Right atrium auricular region (tissue), 2 donors: ENCODE data around the gene MRNIP. TPM values are rescaled to one million over a fixed set of nuclear protein-coding genes. Genes with fewer than 3 reads are reported as not detected.

Experiments
- DNase-seq: peaks from one replicate; pipeline ENCODE4 v3.0.0-alpha.2; 2019; ENCODE audit warnings: low spot score
- H3K27ac ChIP-seq, 2 donors: fragments of 200-600 bp; sonication (generic); 1 replicate in 1 of 2; 2 replicates in 1 of 2; pipeline ENCODE4 v1.5.1; 2016 to 2019
- H3K27me3 ChIP-seq, 2 donors: fragments of 200-600 bp; sonication (generic); one replicate each; pipeline versions ENCODE4 v1.5.1 to v1.6.0; 2017 to 2019
- H3K36me3 ChIP-seq: fragments of 200-600 bp; sonication (generic); one replicate; pipeline ENCODE4 v1.5.1; 2016
- H3K4me1 ChIP-seq, 2 donors: fragments of 200-600 bp; sonication (generic); one replicate each; pipeline versions ENCODE4 v1.5.1 to v1.6.0; 2017 to 2019
- H3K4me3 ChIP-seq, 2 donors: fragments of 200-600 bp; sonication (generic); 1 replicate in 1 of 2; 2 replicates in 1 of 2; pipeline ENCODE4 v1.5.1; 2017 to 2019; ENCODE audit warnings: mild to moderate bottlenecking in 1 of 2, moderate library complexity in 1 of 2
- H3K9me3 ChIP-seq, 2 donors: fragments of 200-600 bp; sonication (generic); one replicate each; pipeline ENCODE4 v1.5.1; 2019
- total RNA-seq, 2 donors: library from RNA; depleted of rRNA; stranded (reverse); fragments of >200 nt; gene quantifications; one replicate each; pipeline ENCODE4 v1.1.0, GENCODE V29; 2016
- TF ChIP-seq, protein P1 (sequence below), 2 donors: fragments of 200-600 bp; sonication (generic); IDR thresholded peaks; one replicate each; pipeline ENCODE4 v1.5.1; 2019; ENCODE audit warnings: antibody characterized with exemption in 2 of 2

The MRNIP gene
- total RNA-seq, 2 donors from 2014 or later: 12.5 to 20.3 TPM

DNA sequence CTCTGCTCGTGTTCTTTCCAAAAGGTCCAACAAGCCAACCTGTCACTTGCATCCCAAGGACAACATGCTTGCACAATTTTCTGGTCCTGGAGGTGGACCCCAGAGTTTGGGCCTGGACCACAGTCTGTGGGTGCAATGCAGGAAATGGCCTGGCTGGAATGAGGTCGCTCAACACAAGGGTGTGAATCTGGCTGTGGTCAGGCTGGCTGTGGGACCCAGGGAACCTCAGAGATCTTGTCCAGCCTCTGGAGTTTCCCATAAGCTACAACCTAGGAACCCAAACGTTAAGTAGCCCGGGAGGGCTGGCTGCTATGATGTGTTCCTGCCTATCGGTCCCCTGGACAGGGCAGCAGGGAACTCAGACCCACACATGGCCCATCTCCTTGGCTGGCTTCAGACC is 33.6 kb upstream of the MRNIP start:
- TF ChIP-seq, protein P1, sequence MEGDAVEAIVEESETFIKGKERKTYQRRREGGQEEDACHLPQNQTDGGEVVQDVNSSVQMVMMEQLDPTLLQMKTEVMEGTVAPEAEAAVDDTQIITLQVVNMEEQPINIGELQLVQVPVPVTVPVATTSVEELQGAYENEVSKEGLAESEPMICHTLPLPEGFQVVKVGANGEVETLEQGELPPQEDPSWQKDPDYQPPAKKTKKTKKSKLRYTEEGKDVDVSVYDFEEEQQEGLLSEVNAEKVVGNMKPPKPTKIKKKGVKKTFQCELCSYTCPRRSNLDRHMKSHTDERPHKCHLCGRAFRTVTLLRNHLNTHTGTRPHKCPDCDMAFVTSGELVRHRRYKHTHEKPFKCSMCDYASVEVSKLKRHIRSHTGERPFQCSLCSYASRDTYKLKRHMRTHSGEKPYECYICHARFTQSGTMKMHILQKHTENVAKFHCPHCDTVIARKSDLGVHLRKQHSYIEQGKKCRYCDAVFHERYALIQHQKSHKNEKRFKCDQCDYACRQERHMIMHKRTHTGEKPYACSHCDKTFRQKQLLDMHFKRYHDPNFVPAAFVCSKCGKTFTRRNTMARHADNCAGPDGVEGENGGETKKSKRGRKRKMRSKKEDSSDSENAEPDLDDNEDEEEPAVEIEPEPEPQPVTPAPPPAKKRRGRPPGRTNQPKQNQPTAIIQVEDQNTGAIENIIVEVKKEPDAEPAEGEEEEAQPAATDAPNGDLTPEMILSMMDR (IDR thresholded peaks at IDR 0.05): no peak
- no peaks in the 10 kb centered on the region for H3K9me3 ChIP-seq
- no peaks in the 10 kb centered on the region for H3K4me1 ChIP-seq
- H3K27me3 ChIP-seq: no peaks in the 10 kb centered on the region
- H3K27ac ChIP-seq: no peak overlapping the region
- DNase-seq: no peak
- no peak overlapping the region for H3K4me3 ChIP-seq
- H3K36me3 ChIP-seq: peaks cover 70% of the 10 kb centered on the region

DNA sequence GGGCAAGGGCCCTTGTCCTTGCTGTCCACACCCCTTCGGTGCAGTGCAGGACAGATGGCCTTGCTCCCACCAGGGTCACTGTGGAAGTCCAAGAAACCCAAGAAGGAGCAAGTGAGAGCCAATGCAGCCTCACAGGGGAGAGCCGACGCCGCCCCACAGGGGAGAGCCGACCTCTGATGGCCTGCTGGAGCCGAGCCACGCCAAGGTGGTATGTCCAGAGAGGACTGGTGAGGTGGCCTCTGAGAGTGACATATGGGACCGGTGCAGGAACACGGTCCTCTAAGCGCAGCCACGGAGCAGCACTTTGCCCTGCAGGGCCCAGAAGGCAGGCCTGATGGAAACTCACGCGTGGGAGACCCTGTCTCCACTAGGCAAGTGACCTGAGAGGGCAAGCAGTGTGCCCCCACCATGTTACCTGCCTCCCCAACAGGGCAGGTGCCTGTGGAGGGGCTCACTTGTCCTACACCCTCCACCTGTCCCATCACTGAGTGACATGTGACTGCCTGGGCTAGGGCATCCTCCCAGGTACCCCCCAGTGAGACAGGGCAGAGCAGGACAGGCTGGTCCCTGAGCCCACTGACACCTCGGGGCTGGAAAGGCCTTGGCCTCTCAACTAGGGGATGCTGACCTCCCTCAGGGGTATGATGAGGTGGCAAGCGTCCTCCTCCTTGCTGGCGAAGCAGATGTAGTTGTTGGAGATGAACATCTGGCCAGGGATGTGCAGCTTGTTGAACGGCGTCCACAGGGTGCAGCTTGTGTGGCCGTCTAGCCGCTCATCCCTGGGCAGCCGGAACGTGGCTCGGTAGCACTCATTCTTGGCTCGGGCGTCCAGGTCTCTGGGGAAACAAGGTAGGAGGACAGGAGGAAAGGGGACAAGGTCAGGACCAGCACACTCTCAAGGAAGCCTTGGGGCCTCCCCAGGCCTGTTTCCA is 32.4 kb upstream of the MRNIP start:
- H3K9me3 ChIP-seq: no peaks in the 10 kb centered on the region
- peaks cover 73% of the 10 kb centered on the region for H3K36me3 ChIP-seq
- no peaks in the 10 kb centered on the region for H3K4me1 ChIP-seq
- H3K27me3 ChIP-seq: no peaks in the 10 kb centered on the region
- H3K27ac ChIP-seq: no peak overlapping the region
- no peak overlapping the region for H3K4me3 ChIP-seq
- no peak for DNase-seq
- TF ChIP-seq, protein P1 (IDR thresholded peaks at IDR 0.05): no peak

DNA sequence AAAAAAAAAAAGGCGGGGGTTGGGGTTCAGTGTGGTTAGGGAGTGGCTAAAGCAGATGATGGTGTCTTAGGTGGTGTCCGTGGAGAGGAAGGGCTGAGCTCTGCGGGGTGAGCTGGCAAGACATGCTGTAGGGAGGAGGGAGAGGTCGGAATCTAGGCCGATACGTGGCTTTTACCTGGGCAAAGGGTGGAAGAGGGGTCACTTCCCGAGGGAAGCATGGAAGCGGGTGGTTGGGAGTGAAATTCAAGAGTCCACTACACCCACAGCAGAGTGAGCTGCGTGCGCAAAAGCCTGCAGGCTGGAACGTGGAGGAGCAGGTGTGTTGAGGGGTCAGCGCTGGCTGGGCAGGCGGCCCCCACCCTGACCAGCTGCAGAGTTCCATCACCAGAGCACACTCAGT is 31.3 kb upstream of the MRNIP start:
- DNase-seq: no peak
- TF ChIP-seq, protein P1 (IDR thresholded peaks at IDR 0.05): no peak
- Histone ChIP-seq H3K27ac (no peak overlapping the region), H3K27me3 (no peaks in the 10 kb centered on the region), H3K9me3 (no peaks in the 10 kb centered on the region), H3K4me1 (no peaks in the 10 kb centered on the region), H3K4me3 (no peak overlapping the region), H3K36me3 (peaks cover 85% of the 10 kb centered on the region)

DNA sequence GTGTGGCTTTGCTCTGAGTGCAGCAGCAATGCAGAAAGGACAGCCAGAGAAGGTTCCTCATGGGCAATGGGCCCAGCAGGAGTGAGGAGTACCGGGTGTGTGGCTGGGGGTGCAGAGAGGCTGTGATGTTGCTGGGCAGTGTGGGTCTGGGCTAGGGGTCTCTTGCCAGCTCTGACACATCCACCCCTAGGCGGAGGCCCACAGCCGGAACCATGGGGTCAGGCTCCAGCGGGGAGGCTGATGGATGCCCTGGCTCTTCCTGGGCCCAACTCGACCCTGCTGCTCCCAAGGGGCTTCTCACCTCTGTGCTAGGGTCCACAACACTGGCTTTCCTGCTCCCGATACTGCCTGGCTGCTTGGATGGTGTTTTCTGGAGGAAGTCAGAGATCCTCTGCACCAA is 29.2 kb upstream of the MRNIP start:
- no peak overlapping the region for H3K4me3 ChIP-seq
- H3K4me1 ChIP-seq: no peaks in the 10 kb centered on the region
- H3K27ac ChIP-seq: no peak overlapping the region
- no peak for DNase-seq
- no peaks in the 10 kb centered on the region for H3K27me3 ChIP-seq
- TF ChIP-seq, protein P1 (IDR thresholded peaks at IDR 0.05): no peak
- H3K9me3 ChIP-seq: peaks cover 5 to 6% of the 10 kb centered on the region in 2 donors
- peaks cover 86% of the 10 kb centered on the region for H3K36me3 ChIP-seq

DNA sequence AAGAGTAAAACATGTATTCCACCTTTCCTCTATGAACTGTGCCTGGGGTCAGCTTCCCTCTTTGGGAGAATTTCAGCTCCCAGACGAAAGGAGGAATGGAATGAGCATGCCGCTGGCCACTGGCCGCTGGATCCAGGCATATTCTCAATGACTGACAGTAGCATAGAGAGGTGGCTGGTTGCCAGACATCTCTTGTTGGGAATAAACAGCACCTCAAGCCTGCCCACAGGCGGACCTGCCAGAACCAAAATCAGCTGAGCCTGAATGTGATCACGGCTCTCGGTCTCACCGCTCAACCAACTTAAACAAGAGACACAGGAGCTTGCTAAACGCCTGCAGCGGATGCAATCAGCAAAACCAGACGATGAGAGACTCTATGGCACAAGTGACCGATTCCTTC is 28.5 kb upstream of the MRNIP start:
- Histone ChIP-seq H3K4me3 (no peak overlapping the region), H3K4me1 (no peaks in the 10 kb centered on the region), H3K36me3 (peaks cover 80% of the 10 kb centered on the region), H3K9me3 (peaks cover 5 to 13% of the 10 kb centered on the region in 2 donors), H3K27ac (no peak overlapping the region), H3K27me3 (no peaks in the 10 kb centered on the region)
- TF ChIP-seq, protein P1 (IDR thresholded peaks at IDR 0.05): no peak
- no peak for DNase-seq
